Duodenal mucosa (tissue), 2 donors: ENCODE results near the gene HABP2.

Source experiments
- H3K27ac ChIP-seq: one replicate; pipeline ENCODE4 v1.7.0; 2013; ENCODE audit warnings: low read depth, low read length
- H3K27me3 ChIP-seq, 2 donors: one replicate each; pipeline ENCODE4 v1.7.0; 2013; ENCODE audit warnings: low read length in 2 of 2, control low read depth in 1 of 2; ENCODE audit not compliant: insufficient read depth in 2 of 2, control insufficient read depth in 1 of 2
- H3K36me3 ChIP-seq, 2 donors: one replicate each; pipeline ENCODE4 v1.7.0; 2013; ENCODE audit warnings: low read length in 2 of 2, control low read depth in 1 of 2; ENCODE audit not compliant: insufficient read depth in 2 of 2, control insufficient read depth in 1 of 2
- H3K4me1 ChIP-seq, 2 donors: one replicate each; pipeline ENCODE4 v1.7.0; 2013; ENCODE audit warnings: low read length in 2 of 2, control low read depth in 1 of 2; ENCODE audit not compliant: insufficient read depth in 2 of 2, control insufficient read depth in 1 of 2
- H3K4me3 ChIP-seq, 2 donors: one replicate each; pipeline ENCODE4 v1.7.0; 2013; ENCODE audit warnings: low read length in 2 of 2, low read depth in 1 of 2
- H3K9ac ChIP-seq, 2 donors: one replicate each; pipeline ENCODE4 v1.7.0; 2013; ENCODE audit warnings: low read length in 2 of 2, low read depth in 1 of 2
- H3K9me3 ChIP-seq, 2 donors: one replicate each; pipeline ENCODE4 v1.7.0; 2013; ENCODE audit warnings: low read length in 2 of 2, control low read depth in 1 of 2; ENCODE audit not compliant: control insufficient read depth in 1 of 2

HABP2 gene

GRCh38 chr10:113585949-113586348 is 33.1 kb downstream of the HABP2 start:
- no peaks in the 10 kb centered on the region for H3K9me3 ChIP-seq
- H3K4me3 ChIP-seq, result no peak overlapping the region
- no peak overlapping the region for H3K27ac ChIP-seq
- no peaks in the 10 kb centered on the region for H3K27me3 ChIP-seq
- no peaks in the 10 kb centered on the region for H3K4me1 ChIP-seq
- no peak overlapping the region for H3K9ac ChIP-seq
- no peaks in the 10 kb centered on the region for H3K36me3 ChIP-seq

- no peak overlapping the region for H3K4me3 ChIP-seq
- no peaks in the 10 kb centered on the region for H3K4me1 ChIP-seq
- no peak overlapping the region for H3K9ac ChIP-seq
- H3K27ac ChIP-seq, result no peak overlapping the region
- H3K36me3 ChIP-seq, result no peaks in the 10 kb centered on the region
- no peaks in the 10 kb centered on the region for H3K27me3 ChIP-seq
- no peaks in the 10 kb centered on the region for H3K9me3 ChIP-seq
These were observed 36.4 kb downstream of the HABP2 start for GRCh38 chr10:113589201-113589770.

- H3K4me1 ChIP-seq, result no peaks in the 10 kb centered on the region
- H3K36me3 ChIP-seq, result no peaks in the 10 kb centered on the region
- H3K27ac ChIP-seq, result no peak overlapping the region
- no peak overlapping the region for H3K4me3 ChIP-seq
- no peak overlapping the region for H3K9ac ChIP-seq
- no peaks in the 10 kb centered on the region for H3K9me3 ChIP-seq
- H3K27me3 ChIP-seq, result no peaks in the 10 kb centered on the region
These were observed 37.7 kb downstream of the HABP2 start for GRCh38 chr10:113590581-113590980.

GRCh38 chr10:113592380-113592779 is 39.5 kb downstream of the HABP2 start:
- Histone ChIP-seq H3K27ac (no peak overlapping the region), H3K36me3 (no peaks in the 10 kb centered on the region), H3K9me3 (no peaks in the 10 kb centered on the region), H3K4me1 (no peaks in the 10 kb centered on the region), H3K9ac (no peak overlapping the region), H3K27me3 (no peaks in the 10 kb centered on the region), H3K4me3 (no peak overlapping the region)

- no peak overlapping the region for H3K4me3 ChIP-seq
- no peaks in the 10 kb centered on the region for H3K36me3 ChIP-seq
- H3K9me3 ChIP-seq, result no peaks in the 10 kb centered on the region
- H3K27me3 ChIP-seq, result no peaks in the 10 kb centered on the region
- H3K4me1 ChIP-seq, result no peaks in the 10 kb centered on the region
- H3K9ac ChIP-seq, result no peak overlapping the region
- H3K27ac ChIP-seq, result no peak overlapping the region
These were observed 41.8 kb downstream of the HABP2 start for GRCh38 chr10:113594652-113595051.

GRCh38 chr10:113600569-113600968 is 47.7 kb downstream of the HABP2 start:
- Histone ChIP-seq H3K9ac (no peak overlapping the region), H3K9me3 (no peaks in the 10 kb centered on the region), H3K27me3 (no peaks in the 10 kb centered on the region), H3K27ac (no peak overlapping the region), H3K4me3 (no peak overlapping the region), H3K36me3 (no peaks in the 10 kb centered on the region), H3K4me1 (no peaks in the 10 kb centered on the region)

- H3K9ac ChIP-seq, result no peak overlapping the region
- no peak overlapping the region for H3K4me3 ChIP-seq
These were observed 50.4 kb downstream of the HABP2 start for GRCh38 chr10:113603057-113603777.

GRCh38 chr10:113604572-113604971 is 51.7 kb downstream of the HABP2 start:
- Histone ChIP-seq H3K36me3 (no peaks in the 10 kb centered on the region), H3K4me3 (no peak overlapping the region), H3K4me1 (no peaks in the 10 kb centered on the region), H3K9me3 (no peaks in the 10 kb centered on the region), H3K9ac (no peak overlapping the region), H3K27ac (no peak overlapping the region), H3K27me3 (peaks cover 0 to 8% of the 10 kb centered on the region in 2 donors)

More at GRCh38 chr10:113603057-113603777, 50.4 kb downstream of the HABP2 start:
- no peaks in the 10 kb centered on the region for H3K4me1 ChIP-seq
- no peak overlapping the region for H3K27ac ChIP-seq
- no peaks in the 10 kb centered on the region for H3K9me3 ChIP-seq
- no peaks in the 10 kb centered on the region for H3K36me3 ChIP-seq
- H3K27me3 ChIP-seq, result peaks cover 0 to 5% of the 10 kb centered on the region in 2 donors

- Histone ChIP-seq H3K27me3 (peaks cover 0 to 8% of the 10 kb centered on the region in 2 donors), H3K9ac (no peak overlapping the region), H3K27ac (no peak overlapping the region), H3K36me3 (no peaks in the 10 kb centered on the region), H3K4me3 (no peak overlapping the region), H3K4me1 (no peaks in the 10 kb centered on the region), H3K9me3 (no peaks in the 10 kb centered on the region)
These were observed 52.6 kb downstream of the HABP2 start for GRCh38 chr10:113605268-113605978.

- H3K4me3 ChIP-seq, result no peak overlapping the region
- no peaks in the 10 kb centered on the region for H3K4me1 ChIP-seq
- H3K9me3 ChIP-seq, result no peaks in the 10 kb centered on the region
- H3K9ac ChIP-seq, result no peak overlapping the region
- no peaks in the 10 kb centered on the region for H3K36me3 ChIP-seq
- H3K27me3 ChIP-seq, result peaks cover 6 to 16% of the 10 kb centered on the region in 2 donors
- no peak overlapping the region for H3K27ac ChIP-seq
These were observed 56.9 kb downstream of the HABP2 start for GRCh38 chr10:113609704-113610108.
